Neural crest cell (in vitro differentiated cells): ENCODE data around the gene ST3GAL3. TPM values are rescaled to one million over a fixed set of nuclear protein-coding genes. Genes with fewer than 3 reads are reported as not detected.

Source experiments
- DNase-seq: peaks from one replicate; pipeline ENCODE4 v3.0.0; 2021; ENCODE audit warnings: low read depth, mixed read lengths, low spot score
- H3K27ac Mint-ChIP-seq: one replicate; pipeline ENCODE4 v1.8.0; 2021; ENCODE audit warnings: mild to moderate bottlenecking, mixed read lengths; ENCODE audit not compliant: unreplicated experiment
- H3K27me3 Mint-ChIP-seq: 2 replicates; pipeline ENCODE4 v1.8.0; 2021; ENCODE audit warnings: low read depth, mild to moderate bottlenecking, mixed read lengths
- H3K36me3 Mint-ChIP-seq: 2 replicates; pipeline ENCODE4 v1.8.0; 2021; ENCODE audit warnings: low read depth, mild to moderate bottlenecking, mixed read lengths
- H3K4me1 Mint-ChIP-seq: 2 replicates; pipeline ENCODE4 v1.8.0; 2021; ENCODE audit warnings: mixed read lengths
- H3K4me3 Mint-ChIP-seq: one replicate; pipeline ENCODE4 v1.8.0; 2021; ENCODE audit warnings: mild to moderate bottlenecking, mixed read lengths
- H3K9me3 Mint-ChIP-seq: 2 replicates; pipeline ENCODE4 v1.8.0; 2021; ENCODE audit warnings: mixed read lengths
- total RNA-seq: library from RNA; stranded (reverse); gene quantifications from 2 replicates; pipeline ENCODE4 v1.2.1, GENCODE V29; 2021
- TF ChIP-seq, protein P1 (sequence below): fragments of 200-600 bp; sonication (generic); conservative IDR thresholded peaks from 2 replicates; pipeline ENCODE4 v1.5.0; 2021; ENCODE audit warnings: antibody characterized with exemption, mild to moderate bottlenecking

ST3GAL3 gene
- total RNA-seq, 1 donor from 2014 or later, result 37.4 TPM

DNA sequence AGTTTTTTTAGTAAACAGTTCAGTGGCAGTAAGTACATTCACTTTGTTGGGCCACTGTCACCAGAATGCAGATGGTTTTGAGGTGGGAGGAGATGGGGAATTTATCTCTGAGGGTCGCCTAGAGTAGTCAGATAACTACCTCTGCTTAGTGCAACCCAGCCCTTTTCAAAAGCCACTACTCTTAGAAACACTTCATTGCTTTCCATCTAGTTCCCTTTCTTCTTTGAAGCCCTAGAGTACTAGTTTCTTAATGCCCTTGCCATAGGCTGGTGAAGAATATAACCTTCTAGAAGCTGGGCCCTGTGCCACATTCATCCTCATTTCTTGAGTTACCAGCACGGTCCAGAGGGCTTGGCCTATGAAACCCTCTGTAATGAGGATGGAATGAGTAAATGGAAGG is 28.4 kb upstream of the ST3GAL3 start:
- Mint-ChIP-seq H3K4me1 (no peaks in the 10 kb centered on the region), H3K27me3 (no peaks in the 10 kb centered on the region), H3K4me3 (no peak overlapping the region), H3K9me3 (no peaks in the 10 kb centered on the region), H3K36me3 (peaks cover 17% of the 10 kb centered on the region), H3K27ac (no peak overlapping the region)
- no peak for DNase-seq
- TF ChIP-seq, protein P1, sequence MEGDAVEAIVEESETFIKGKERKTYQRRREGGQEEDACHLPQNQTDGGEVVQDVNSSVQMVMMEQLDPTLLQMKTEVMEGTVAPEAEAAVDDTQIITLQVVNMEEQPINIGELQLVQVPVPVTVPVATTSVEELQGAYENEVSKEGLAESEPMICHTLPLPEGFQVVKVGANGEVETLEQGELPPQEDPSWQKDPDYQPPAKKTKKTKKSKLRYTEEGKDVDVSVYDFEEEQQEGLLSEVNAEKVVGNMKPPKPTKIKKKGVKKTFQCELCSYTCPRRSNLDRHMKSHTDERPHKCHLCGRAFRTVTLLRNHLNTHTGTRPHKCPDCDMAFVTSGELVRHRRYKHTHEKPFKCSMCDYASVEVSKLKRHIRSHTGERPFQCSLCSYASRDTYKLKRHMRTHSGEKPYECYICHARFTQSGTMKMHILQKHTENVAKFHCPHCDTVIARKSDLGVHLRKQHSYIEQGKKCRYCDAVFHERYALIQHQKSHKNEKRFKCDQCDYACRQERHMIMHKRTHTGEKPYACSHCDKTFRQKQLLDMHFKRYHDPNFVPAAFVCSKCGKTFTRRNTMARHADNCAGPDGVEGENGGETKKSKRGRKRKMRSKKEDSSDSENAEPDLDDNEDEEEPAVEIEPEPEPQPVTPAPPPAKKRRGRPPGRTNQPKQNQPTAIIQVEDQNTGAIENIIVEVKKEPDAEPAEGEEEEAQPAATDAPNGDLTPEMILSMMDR, result no peak

DNA sequence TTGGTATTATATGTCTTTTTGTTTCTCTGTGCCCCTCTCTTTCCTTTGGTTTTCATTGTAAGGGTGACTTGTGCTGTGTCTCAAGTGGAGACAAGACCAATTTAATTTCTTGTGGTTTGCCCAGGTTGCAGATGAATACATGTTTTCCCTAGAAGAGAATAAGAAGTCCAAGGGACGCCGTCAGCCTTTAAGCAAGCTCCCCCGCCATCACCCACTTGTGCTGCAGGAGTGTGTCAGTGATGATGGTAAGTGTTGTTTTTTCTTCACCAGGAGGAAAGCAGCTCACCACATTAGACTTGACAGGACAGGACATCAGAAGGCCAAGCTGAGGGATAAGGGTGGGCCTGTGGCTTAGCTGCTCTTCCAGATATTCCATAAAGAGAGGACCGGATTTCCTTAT is 23.8 kb upstream of the ST3GAL3 start:
- H3K27ac Mint-ChIP-seq, result peak overlapping the region; percentile 28
- H3K9me3 Mint-ChIP-seq, result no peaks in the 10 kb centered on the region

DNA sequence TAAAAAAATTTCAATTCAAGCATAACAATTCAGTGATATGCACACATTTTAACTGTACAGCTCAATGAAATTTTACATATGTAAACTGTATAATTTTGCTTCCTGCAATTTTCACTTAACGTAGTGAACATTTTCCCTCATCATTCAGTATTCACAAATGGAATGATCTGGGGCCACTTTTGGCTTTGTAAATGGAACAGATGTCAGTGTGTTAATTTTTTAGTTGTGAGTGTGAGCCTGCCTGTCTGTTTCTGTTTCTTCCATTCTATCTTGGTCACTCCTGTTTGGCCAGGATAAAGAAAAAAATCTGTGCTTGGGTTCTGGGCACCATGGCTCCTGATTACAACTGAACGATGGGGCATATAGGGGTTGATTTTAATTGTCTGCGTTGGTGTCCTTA is 20.5 kb upstream of the ST3GAL3 start:
- TF ChIP-seq, protein P1, result no peak
- H3K4me1 Mint-ChIP-seq, result no peaks in the 10 kb centered on the region
- H3K4me3 Mint-ChIP-seq, result no peak overlapping the region
- H3K9me3 Mint-ChIP-seq, result no peaks in the 10 kb centered on the region
- no peaks in the 10 kb centered on the region for H3K27me3 Mint-ChIP-seq
- no peak for DNase-seq
- no peak overlapping the region for H3K27ac Mint-ChIP-seq
- peaks cover 23% of the 10 kb centered on the region for H3K36me3 Mint-ChIP-seq

More for the DNA sequence above, 23.8 kb upstream of the ST3GAL3 start:
- TF ChIP-seq, protein P1, result no peak
- Mint-ChIP-seq H3K4me1 (no peaks in the 10 kb centered on the region), H3K4me3 (no peak overlapping the region), H3K27me3 (no peaks in the 10 kb centered on the region), H3K36me3 (peaks cover 20% of the 10 kb centered on the region)
- no peak for DNase-seq

DNA sequence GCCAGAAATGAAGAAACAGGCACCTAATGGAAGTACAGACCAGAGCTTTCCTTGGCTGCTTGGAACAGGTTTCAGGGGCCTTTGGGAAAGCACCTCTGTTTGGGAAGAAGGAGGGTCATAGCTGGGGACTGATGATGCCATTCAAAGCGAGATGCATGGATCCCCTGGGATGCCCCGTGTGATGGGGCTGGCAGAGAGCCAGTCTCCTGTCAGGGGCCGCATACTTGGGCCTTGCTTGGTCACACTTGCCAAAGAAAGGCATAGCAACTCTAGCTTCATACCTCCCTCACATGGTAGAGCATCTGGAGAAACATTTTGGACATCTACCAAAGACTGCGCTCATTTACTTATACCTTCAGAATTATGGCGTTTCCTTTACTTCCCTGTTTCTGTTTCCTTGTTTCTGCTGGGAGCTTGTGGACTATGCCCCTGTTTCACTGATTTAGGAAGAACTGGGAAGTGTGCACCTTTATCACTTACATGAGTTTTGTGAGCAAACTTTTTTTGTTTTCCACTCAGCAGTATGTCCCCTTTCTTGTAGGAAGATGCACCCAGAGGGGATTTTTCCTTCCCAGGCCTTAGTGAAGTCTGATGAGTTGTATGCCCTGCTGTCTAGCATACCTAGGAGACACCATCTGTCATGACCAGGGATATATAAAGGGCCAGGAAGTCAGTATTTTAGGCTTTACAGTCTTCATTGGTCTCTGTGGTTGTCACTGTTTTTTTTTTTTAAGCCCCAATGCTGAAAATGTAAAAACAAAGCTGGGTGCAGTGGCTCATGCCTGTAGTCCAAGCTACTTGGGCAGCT is 19.8 kb upstream of the ST3GAL3 start:
- Mint-ChIP-seq H3K4me3 (no peak overlapping the region), H3K9me3 (no peaks in the 10 kb centered on the region), H3K27ac (no peak overlapping the region), H3K4me1 (no peaks in the 10 kb centered on the region), H3K36me3 (peaks cover 29% of the 10 kb centered on the region), H3K27me3 (no peaks in the 10 kb centered on the region)
- DNase-seq, result no peak
- TF ChIP-seq, protein P1, result no peak

DNA sequence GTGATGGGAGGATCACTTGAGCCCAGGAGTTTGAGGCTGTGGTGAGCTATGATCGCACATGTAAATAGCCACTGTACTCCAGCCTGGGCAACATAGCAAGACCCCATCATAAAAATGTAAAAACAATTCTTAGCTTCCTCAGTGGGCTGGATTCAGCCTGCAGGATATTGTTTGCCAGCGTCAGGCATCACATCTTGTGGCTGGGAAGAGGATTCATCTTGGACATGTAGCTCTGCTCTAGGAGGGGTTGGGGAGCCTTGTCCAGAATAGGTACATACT is 19.3 kb upstream of the ST3GAL3 start:
- Mint-ChIP-seq H3K4me3 (no peak overlapping the region), H3K36me3 (peaks cover 29% of the 10 kb centered on the region), H3K27ac (no peak overlapping the region), H3K9me3 (no peaks in the 10 kb centered on the region), H3K4me1 (no peaks in the 10 kb centered on the region), H3K27me3 (no peaks in the 10 kb centered on the region)
- no peak for DNase-seq
- TF ChIP-seq, protein P1, result no peak
